ENCODE measurements around the gene ARHGAP15.

Gene ARHGAP15

DNA sequence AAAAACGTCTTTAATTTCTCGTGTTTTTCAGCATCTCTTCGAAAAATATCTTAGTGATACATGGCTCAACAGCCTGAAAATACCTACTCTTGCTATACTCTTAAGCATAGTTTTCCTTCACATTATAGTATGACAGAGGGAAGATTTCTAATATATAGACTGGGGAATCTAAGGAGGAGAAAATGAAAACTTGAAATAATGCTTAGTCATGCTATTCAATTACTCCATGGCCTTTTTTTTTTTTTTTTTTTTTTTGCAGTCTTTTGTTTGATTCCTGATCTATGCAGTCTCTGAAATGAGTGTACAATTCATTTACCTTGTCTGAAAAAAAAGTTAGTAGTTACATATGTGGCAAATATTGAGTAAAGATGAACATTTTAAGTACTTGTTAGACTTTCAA lies 337.8 kb downstream of the ARHGAP15 start:
- no peak for DNase-seq

DNA sequence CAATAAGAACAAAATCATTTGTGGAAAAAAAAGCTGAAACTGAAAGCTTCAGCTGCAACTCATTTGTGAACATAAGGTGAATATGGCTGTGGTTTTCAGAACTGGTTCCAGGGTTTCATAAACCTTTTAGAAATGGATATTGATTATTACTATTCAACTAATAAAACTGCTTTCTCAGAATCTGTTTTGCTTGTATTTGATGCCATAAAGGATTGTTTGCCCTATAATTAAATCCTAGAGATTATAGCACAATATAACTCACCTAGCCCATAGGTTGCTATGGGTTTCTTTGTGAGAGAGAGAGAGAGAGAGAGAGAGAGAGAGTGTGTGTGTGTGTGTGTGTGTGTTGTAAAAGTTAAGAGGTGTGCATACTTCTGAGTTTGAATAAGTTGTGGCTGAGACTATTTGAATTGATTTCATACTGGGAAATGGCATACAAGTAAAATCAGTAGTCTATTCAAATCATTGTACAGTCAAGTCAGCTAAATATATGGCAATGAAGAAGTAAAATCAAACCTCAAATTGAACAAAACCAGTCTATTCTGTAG lies 339.2 kb downstream of the ARHGAP15 start:
- no peak for DNase-seq

DNA sequence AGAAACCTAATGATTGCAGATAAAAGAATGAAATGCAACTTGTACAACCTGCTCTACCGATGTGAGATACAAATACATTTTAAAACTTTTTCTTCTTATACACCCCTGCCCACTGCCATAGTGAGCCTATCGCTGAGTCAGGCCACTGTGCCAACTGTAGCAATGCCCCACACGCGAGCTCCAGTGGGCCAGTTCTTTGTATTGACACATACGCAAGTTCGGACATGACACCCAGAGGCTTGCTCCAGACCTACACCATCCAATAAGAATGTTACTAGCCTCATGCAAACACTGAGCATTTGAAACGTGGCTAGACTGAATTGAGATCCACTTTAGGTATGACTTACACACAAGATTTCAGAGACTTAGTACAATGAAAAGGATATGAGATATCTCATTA lies 340.1 kb downstream of the ARHGAP15 start:
- no peak for DNase-seq

DNA sequence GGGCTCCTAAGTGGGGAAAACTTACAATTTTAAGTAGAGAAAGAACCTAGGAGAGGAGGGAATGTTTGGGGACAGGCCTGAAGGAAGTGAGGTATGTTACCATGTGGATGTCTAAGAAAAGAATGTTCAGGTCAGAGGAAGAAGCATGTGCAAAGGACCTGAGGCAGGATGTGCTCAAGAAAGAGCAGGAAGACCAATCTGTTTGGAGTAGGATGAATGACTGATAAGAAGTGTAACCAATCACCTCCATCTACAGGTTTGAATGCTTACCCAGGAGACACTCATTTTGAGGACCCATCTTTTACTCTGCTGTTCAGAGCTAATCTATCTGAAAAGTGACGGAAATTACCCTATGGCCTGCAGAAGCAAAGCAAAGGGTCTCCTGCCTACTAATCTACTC lies 342.3 kb downstream of the ARHGAP15 start:
- no peak for DNase-seq

DNA sequence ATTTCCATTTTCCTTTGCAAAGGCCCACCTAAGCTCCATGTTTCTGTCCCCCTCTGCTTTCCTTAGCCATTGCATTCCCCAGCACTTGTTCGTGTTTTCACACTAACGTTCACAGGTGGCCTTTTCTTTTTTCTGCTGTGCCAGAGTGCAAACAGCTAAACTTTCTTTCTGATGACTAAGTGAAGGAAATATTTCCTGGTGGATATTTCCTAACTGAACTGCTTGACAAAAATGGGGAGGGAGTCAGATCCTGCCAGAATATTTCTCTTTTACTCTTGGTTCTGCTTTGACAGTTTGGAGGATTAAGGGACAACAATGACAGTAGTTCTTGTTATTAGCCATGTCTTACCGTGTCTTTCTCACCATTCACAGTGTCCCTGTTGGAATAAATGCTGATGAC lies 344.0 kb downstream of the ARHGAP15 start:
- DNase-seq = peak; percentile 60

DNA sequence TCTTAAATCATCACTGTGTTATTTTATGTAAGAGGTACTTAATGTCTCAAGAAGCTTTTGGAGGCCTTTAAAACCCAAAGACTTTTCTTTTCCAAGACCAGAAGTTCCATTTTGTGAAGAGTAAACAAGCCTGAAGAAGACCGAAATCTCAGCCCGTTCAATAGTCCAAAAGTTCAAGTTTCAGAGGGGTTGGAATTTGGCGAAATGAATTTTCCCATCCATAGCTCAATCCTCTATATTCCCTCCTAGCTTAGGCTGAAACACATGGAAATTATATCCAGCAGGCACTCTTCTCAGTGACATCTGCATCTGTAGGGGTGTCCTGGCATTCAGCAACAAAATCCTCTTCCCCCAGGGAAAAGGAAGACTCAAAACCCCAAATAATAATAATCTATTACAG lies 344.6 kb downstream of the ARHGAP15 start:
- DNase-seq = no peak

DNA sequence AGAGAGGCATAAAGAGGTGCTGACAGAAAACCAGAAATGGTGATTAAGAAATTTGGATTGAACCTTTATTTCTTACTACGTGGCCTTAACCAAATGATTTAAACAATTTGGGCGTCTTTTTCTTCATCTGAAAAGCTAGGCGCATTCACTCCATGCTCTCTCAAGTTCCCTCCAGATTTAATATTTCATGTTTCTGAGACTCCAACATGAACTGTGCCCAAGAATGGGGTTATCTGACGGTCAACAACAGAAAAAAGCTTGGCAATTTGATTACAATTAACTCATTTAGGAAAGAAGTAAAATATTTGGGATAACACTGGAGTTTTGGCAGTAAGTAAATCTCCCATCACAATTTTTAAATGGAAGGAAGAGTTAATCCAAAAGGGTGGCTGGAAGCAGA lies 345.4 kb downstream of the ARHGAP15 start:
- DNase-seq = no peak

DNA sequence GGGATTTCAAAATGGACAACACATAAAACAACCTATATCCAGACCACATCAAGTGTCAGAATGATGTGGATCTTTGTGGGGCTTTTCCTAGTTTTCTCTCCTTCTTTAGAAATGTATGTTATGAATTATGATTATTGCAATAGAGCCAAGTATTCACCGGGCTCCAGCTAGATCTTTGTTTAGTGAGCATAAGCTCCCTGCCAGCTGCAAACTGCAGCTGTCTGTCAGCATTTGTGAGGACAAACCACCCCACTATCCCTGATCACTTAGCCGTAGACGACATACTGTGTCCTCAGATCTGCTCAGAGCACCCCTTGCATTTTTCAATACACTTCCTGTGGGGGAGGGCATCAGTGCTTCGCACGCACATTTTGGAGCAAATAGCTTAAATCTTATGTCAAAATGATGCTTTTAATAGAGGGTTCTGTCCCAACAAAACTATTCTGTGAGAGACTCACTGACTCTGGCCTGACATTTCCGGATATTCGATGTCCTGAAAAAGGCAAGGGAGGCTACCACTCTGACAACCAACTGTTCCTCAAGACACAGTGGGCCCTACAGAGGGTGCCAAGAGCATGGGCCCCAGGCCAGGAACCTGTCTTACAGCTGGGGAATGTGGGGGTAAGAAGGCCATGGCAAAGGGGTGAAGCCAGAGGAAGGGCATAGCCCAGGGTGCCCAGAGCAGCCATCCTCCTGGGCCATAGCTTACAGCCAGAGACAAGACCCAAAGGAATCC lies 346.0 kb downstream of the ARHGAP15 start:
- no peak for DNase-seq

DNA sequence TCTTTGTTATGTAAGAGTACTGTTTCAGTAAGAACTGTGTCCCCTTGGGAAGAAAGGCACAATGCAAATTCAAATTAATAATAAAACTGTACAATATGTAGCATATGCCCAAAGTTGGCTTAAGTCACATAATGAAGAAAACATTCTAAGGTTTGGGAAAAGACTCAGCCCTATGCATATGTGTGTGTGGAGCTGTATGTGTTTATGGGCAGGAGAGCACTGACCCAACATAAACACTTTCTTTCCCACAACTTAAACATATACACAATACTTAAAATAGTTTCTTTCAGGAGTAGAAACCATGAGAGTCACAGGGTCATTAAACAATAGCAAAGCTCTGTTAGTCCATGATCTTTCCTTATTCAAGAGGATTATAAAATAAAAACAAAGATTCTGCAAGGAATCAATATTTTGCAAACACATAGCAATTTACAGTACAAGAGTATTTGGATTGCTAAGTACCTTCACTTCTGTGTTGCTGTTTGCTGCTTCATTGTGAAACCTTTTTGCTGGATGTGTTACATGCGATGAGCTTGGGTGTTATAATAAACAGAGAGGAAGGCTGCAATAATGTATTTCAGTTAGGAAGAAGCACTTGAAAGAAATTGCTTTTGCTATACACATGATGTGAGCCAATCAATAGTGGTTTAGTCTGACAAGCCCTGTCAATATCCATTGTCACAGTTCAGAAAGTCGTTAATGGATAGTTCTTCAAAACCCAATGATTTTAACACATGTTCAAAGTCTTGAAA lies 347.3 kb downstream of the ARHGAP15 start:
- DNase-seq = no peak

DNA sequence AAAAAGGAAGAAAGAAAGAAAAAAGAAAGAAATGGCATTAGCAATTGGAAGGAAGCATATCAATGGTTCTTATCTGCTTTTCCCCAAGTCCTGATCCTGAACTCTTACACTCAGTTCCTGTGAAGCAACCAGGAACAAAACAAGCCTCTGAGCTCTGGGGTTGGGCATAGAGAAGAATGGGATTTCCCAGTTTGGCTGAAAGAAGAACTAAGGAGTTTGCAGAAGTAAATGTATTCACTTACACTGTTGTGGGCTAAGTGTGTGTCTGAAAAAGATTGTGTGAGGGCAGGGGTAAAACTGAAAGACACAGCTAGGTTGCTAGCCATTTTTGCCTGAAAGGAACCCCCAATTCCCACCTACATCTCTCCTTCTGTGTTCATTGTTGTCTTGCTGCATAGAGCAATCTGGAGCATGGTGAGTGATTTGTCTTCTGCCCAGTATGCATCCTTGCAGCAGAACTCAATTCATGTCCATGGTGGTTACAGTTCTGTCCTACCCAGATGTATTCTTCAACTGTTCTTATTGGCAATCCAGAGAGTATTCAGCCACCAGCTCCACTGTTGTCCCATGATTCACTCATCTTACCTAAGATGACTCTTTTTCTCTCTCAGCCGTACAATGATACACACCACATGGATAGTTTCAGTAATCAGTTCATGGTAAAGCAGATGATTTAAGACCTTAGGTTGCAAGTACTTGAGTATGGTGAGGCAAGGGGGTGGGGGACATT lies 348.7 kb downstream of the ARHGAP15 start:
- DNase-seq = no peak

DNA sequence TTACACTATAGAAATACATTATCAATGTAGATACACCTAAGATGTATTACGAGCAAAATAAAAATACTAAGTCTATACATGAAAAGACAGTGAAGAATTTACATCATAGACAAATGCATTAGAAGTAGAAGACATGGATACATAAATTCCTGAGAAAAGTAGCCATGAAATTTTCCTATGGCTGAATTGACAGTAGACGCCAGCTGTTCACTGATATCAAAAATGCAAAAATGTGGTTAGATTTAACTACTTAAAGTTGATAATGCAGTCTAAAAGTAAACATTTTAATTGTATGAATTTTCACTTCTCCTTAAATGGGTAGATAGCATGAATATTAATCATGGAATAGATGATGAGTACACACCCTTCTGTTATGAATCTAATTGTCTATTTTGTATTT lies 350.9 kb downstream of the ARHGAP15 start:
- DNase-seq = no peak

DNA sequence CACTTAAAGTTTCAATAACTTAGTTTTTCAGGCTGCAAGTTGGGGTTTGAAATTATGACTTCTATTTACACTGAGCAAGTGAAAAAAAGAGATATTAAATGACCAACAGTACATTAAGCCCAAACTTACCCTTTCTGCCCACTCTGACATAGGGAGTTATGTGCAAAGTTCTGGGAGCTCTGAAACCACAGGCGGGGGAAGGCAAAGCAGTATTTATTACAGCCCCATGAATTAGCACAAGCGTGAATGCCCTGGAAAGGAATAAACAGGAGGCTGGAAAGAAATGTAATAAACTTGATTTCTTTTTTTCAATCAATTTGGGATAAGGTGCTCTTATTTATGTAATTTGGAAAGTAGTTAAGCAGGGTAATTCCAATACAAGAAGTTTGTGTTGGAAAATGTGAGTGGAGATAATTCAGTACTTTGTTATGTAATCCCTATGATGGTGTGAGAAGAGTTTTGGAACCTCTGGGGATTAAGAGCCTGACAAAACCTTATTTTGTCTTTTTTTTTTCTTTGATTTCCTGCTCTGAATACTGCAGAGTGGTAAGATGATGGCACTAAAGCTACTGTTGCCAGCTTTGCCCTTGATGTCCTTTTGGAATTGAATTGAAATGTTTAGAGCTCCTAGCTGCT lies 351.5 kb downstream of the ARHGAP15 start:
- no peak for DNase-seq

DNA sequence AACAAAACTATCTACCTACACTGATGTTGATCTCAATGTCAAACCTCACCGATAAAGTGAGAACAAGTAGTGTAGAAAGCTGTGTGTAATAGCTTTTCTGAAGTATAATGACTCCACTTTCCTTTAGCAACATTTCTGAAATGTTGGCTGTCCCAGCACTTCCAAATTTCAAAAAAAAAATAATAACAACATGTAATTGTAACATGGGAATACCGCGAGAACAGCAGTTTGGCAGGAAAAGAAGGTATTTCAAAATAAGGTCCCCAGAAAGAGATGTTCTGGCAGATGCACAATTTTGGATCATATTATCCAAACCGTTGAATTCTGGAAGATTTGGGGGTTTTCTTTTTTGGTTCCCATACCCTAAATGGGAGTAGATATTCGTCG lies 352.0 kb downstream of the ARHGAP15 start:
- DNase-seq = no peak

DNA sequence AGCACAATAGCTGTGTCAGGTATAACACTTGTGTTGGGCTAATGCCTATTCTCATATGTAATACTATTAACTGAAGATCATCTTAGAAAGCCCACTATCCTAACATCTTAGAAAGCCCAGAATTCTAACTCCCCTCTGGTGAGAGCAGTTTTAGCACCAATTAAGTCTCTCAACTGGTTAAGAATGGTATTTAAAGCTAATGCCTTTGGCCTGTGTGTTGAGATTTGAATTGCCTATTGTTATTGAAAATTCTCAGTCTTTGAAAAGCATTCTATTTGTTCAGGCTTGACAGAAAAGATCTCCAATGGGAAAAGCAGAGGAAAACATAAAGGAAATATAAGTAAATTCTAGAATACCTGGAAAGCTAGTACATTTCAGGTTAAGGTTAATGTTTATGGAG lies 352.5 kb downstream of the ARHGAP15 start:
- DNase-seq = no peak

DNA sequence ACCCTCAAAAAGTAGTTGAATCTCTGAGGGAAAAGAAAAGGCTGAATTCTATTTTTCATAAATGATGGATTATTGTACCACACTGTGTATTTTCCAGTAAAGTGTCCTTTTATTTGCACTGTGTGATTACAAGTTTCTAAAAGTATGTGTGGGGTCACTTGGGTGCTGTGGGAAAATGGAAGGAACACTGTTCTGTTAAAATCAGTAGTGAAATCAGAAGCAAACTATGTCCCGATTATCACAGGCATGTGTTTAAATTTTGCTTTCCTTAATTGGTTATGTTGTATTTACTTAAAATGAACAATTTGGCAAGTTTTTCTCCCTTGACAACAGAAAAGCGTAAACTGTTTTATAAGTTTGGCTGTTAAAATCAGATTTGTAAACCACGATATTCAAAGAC lies 353.1 kb downstream of the ARHGAP15 start:
- DNase-seq = no peak

DNA sequence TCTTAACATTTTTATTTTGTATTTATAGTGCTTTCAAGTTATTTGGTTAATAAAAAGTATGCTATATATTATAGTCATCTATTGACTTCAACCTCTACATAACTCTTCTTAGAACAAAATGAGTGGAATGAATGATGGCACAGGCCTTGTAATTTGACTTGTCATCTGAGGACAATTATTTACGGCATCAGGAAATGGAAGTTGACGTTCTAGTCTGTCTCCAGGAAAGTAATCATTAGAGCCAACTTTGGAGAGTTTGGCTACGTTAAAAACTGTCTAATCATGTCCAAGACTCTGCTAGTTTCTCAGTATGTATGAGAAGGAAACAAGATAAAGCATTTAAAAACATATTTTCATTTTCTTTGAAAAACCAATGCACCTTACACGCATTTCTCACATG lies 353.6 kb downstream of the ARHGAP15 start:
- no peak for DNase-seq

DNA sequence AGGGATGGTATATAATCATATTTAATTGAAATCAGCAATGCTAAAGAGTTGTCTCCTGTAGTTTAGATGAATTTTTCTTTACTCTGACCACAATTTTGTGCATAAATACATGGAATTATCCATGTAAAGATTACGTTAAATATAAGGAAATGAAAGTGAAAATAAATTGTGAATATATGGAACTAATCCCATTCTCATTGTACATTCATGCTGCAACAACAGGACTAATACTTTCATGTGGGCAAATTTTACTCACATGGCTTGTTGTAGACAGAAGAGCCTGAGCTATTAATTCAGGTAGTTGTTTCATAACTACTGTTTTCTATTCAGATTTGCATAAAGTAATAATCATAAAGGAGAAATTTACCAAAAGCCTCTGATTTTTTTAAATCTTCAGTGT lies 357.8 kb downstream of the ARHGAP15 start:
- DNase-seq = no peak

DNA sequence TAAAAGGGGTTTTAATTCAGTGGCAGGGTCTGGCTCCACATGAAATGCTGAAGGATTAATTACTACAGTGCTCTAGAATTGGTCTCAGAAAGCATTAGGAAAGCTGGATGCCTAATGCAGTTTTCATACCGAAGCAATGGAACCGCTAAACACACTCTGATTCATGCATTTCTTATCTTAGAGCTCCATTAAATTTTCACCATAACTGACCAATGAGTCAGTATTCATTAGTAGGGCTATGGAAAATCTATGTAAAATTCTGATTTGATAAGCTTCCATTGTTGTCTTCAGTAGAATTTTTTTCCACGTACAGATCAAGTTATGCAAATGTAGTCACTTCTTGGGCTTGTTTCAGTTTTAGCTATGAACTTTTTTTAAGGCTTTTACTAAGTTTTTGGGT lies 359.9 kb downstream of the ARHGAP15 start:
- DNase-seq = peak; percentile 83

DNA sequence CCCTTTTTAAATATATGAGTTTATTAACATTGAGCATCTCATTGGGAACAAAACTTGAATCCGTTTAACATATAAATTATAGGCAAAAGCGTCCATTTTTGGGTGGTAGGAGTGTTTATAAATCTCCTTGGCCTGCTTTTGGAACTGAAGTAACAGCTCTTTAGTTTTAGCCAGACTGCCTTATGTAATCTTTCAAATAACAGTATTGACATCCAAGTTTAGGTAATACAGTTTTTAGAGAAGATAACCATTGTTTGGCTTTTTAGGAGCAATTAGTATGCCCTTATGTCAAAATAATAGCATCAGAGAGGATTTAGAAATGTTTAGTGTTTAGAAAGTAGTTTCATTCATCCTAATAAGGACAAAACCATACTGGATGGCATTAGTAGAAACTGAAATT lies 361.9 kb downstream of the ARHGAP15 start:
- no peak for DNase-seq

DNA sequence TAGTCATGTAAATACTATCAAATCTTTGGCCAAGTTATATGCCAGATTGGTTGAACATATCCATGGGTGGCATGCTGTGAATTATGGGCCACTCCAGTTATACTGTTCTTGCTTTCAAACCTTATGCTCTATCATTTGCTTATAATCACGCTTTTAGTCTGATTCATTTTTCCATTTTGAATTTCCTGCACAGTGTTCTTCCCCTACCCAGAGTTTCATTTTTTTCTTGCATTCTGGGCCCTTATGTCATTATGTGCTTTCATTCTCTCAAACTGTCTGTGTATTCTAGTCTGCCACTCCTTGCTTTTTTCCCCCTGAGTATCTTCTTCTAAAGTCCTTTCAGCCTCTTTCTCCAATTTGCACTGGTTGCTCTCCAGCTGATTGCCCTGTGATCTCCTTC lies 364.1 kb downstream of the ARHGAP15 start:
- DNase-seq = no peak

DNA sequence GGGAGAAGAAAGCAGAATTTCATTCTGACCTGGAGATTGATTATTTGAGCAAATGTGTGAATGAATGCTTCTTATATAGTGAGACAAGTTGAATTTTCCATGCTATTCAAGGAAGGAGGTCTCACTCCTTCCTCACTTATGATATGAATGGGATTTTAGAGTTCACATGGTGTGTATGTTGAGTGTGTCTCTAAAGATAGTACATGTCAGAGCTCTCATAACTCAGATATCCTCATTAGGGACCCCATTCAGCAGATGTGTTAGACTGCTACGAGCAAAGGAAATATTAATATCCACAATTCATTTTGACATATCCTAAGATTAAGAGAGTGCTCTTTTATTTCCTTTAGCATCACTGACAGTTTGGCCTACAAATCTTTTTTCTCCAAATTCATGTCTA lies 368.5 kb downstream of the ARHGAP15 start:
- no peak for DNase-seq

DNA sequence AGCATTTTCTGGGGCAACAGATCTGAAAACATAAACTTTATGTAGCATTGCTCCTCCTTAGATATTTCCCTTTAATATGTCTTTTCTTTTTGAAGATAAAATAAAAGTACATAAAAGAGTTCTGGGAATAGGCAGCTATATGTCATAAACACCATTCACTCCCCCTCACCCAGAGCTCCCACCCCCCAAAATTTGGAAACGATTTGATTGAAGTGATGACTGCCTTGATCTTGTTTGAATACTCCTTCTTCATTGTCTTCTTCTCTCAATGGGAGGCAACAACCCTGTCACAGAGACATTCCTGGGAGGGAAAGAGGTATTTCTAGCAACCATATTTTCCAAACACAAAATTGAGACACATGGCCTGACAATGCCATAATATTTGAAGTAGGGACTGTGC lies 369.3 kb downstream of the ARHGAP15 start:
- DNase-seq = no peak

DNA sequence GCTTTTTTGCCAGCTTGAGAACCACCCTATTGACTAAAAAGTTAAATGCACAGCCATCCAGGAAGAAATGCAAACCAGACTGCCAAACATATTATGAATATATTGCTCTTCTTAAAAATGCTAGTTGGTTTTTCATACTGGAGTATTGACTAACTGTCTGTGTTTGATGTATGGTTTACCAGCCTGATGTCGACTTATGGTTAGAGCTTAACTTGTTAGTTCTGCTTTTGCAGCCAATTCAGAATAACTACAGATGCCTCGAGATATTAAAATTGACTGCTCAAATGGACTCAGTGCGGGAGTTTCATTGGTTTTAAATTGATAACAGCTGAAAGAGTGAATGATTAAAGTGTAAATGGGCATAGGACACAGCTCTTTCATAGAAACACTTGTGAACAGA lies 369.8 kb downstream of the ARHGAP15 start:
- DNase-seq = no peak

All from NCI-H226 (cell line).